GM19455 (cell line): ENCODE data around the gene ZFPM1.

Experiments
- ATAC-seq: cut with Tn5 transposase; IDR thresholded peaks from one replicate; pipeline ENCODE4 v1.9.1; 2021; ENCODE audit not compliant: unreplicated experiment

ZFPM1 gene

DNA sequence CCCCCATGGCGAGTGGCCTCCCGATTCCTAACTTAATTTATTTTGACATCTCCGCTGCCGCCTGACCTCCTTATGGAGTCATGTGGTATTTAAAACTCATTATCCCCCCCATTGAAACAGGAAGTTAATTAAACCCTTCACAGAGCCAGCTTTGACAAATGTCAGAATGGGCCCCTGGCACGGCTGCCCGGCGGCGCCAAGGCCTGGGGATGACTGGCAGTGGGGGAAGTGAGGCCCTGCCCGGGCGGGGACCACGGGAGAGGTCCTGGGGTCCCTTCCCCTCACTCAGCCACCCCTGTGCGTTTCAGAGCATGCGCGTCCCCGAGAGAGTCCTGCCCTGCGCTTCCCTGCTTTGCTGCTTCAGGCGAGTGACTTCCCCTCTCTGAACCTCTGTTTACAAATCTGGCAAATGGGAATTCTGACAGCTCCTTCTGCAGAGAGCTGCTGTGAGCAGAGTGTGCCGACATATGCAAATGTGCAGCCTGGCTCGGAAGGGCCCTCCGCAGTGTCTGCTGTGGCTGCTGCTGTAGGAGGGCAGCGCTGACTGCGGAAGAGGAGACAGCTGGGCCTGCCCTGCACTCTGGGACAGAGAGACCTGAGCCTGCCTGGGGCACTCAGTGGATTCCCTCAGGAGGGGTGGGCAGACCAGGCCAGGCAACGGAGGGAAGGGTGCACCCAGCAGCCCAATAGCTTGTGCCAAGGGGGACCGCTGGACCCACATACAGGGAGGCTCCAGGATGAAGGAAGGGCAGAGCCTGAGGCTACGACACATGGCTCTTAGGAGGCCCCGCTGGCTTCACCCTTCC, 4.4 kb upstream of the ZFPM1 start:
- no peak for ATAC-seq

DNA sequence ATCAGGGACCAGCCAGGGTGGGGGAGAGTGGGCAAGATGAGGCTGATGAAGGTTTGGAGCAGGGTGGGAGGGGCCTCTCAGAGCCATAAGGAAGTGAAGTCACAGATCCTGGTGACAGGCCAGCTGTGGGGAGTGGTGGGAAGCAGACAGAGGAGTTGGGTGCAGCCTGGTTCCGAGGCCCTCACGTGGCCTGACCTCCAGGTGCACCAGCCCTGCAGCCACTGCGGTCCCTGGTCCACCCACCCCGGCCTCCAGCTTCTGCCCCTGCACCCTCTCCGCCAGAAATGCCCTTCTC, 3.9 kb upstream of the ZFPM1 start:
- no peak for ATAC-seq

DNA sequence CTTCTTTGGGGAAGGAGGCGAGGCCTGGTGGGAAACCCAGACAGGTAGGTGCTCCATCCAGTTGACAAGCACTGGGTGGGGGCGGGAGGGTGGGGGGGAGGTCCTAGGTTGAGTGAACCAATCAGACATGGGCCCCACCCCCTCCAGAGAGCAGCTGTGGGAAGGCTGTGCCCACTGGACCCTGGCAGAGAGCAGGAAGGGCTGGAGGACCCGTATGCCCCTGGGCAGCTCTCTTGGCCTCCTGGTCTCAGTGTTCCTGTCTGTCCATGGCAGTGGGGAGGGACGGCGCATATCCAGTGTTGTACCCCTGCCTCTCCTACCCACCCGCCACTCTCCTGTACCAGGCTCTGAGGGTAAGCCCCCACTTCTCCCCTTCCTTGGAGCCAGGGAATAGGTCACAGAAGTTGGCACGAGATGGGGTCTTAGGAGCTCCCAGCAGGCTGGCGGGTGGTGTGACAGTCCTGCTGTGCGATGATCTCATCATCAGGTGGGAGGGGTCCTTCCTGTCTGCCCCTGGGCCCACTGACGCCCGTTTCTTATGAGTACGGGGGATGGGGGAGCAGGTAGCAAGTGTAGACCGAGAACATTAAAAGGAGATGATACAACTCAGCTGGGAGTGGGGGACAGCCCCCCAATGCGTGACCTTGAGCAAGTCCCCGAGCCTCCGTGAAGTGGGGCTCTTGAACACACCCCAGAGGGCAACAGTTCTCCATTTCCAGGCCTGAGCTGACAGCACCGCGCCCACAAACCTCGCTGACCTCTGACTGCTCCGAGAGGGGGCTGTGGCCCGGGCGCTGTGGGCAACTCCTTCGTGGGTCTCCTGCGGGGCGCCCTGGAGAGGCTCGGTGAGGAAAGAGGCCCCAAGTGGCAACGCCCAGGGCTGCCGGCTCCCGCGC, 1.2 kb upstream of the ZFPM1 start:
- no peak for ATAC-seq

DNA sequence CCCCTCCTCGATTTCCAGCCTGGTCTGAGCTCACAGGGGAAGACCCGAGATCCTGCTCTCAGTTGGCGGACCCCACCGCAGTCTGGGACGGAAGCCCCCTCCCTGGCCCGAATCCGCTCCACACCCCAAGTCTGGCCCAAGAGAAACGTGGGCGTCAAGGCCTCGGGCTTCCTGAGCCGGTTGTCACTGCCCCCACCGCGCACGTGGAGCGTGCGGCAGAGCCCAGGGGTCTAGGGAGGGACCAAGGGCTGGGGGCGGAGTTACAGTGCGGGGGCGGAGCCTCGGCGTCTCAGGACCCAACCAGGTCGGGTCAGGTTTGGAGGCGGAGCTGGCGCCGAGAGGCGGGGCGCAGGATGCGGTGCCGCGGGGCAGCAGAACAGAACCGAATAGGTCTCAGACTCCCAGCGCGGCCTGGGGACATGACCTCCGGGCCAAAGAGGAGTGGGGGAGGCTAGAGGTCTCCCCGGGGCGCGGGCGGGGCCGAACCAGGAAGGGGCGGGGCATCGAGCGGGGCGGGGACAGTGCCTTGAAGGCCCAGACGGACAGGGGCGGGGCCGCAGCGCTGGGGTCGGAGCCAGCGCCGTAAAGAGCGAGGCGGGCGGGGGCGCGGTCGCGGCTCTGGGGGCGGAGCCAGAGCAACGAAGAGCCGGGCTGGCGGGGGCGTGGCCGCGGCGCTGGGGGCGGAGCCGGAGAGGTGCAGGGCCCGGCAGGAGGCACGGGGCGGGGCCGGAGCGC, 431 bp upstream of the ZFPM1 start:
- peak; percentile 56 for ATAC-seq

DNA sequence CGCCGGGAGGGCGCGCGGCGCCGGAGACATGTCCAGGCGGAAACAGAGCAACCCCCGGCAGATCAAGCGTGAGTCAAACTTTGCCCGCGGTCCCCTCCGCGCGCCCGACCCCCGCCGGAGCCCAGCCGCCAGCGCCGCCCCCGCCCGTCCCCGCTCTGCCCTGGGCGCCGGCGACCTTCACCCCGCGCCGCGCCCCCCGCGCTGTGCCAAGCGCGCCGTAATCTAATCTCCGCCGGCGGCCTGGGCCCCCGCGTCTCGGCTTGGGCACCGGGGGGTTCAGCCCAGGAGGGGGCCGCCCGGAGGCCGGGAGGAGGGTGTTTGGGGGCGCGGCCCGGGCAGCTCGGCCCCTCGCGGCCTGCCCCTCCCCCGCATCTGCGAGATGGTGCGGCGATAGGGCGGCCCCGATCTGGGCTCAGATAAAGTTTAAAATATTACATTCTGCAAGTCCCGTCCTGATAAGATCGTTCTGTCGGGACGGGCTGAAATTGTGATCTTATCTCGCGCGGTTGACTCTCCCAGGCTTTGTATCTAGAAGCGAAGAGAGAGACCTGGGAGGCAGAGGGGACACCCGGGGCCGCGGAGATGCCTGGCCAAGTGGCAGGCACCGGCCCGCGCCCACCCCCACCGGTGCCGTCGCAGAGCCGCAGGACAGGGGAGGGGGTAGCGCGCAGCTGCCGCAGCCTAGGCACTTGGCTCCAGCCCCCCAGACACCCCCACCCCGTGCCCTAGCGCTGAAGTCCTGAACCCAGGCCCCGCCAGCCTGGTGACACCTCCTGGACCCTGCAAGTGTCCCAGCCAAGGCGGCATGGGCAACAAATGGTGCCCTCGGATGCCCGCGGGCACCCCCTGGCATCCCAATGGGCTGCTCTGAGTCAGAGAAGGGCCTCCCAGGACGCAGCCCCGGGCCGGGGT, 787 bp downstream of the ZFPM1 start:
- no peak for ATAC-seq

DNA sequence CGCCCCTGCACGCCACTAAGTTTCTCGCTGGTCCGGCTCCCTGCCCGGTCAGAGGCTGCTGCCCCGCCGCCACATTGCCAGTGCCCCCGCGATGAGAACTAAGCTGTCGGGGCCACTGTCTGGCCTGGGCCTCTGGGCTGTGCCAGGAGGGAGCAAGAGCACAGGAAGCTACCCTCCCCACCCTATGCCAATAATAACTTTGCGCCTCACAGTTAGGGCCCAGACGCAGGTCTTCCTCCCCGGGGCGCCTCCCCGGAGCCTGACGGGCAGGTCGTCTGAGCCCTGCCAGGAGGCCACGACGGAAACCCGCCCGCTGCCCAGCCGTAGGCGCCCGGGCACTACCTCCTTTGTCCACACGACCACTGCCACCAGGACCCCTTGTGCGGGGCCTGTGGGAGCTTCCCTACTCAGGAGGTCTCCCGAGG, 1.5 kb downstream of the ZFPM1 start:
- no peak for ATAC-seq

DNA sequence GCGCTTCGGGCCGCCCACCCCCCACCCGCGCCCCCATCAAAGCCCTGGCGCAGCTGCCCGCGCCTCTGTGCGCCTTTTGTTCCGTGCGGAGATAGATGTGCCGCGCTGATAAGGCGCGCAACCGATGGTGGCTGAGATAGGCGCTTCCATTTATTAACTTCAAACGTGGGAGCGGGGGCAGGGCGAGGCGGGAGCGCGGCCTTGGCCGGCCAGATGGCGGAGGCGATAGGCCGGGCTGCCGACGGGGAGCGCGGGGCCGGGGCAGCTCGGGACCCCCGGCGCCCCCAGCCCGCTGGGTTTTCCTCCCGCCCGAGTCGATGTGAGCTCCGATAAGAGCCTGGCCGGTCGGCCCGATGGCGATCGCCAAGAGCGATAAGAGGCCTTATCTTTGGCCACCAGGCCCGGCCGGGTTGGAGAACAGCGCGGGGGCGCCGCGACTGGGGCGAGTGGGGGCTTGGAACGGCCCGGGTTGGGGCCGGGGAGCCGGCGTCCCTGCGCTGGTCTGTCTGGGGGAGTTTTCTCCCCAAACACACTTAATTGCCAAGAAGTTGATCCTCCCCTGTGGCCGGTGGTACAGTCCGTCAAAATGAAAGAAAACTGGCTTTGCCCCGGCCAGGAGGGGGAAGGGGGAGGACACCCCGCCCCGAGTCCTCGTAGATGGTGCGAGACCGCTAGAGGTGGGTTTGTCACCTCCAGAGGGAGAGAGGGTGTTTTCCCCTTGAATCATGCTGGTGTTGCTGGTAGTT, 2.7 kb downstream of the ZFPM1 start:
- no peak for ATAC-seq

DNA sequence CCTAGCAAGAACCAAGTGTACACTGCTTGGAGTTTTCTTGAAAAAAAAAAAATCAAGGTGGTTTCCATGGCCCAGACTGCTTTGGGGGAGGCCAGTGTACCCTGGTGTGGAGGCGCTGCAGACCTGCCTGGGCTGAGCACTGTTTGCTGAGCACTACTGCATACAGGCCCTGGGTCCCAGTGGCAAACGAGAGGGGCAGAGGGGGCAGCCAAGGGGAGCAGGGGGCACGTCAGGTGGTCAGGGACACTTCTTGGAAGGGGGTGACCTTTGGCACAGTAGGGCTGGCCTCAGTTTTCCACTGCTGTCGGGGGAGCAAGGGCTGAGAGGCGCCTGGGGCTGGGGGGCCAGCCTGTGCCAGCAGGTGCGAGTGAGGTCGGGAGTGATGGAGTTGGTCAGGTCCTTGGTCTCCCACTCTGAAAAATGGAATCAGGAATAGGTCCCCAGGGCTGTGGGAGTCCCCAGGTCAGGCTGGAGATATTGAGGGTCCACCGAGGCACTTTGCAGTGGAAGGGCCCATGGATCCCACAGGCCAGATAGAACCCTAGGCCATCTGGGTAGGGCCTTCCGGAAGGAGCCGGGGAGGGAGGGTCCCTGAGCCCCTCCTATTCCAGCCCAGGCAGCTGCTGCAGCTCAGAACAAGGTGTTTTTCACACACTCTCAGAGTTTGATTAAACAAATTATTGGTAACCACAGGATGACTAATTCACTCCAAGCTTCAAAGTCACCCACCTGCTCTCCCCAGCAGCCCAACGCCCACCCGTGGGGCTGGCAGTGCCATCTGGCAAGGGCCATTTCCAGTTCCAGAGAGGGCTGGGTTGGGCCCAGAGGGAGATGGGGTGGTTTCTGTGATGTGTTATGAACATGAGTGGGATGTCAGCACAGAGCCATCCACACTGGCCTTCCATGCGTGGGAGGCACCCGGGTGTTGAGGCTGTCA, 3.5 kb downstream of the ZFPM1 start:
- no peak for ATAC-seq

DNA sequence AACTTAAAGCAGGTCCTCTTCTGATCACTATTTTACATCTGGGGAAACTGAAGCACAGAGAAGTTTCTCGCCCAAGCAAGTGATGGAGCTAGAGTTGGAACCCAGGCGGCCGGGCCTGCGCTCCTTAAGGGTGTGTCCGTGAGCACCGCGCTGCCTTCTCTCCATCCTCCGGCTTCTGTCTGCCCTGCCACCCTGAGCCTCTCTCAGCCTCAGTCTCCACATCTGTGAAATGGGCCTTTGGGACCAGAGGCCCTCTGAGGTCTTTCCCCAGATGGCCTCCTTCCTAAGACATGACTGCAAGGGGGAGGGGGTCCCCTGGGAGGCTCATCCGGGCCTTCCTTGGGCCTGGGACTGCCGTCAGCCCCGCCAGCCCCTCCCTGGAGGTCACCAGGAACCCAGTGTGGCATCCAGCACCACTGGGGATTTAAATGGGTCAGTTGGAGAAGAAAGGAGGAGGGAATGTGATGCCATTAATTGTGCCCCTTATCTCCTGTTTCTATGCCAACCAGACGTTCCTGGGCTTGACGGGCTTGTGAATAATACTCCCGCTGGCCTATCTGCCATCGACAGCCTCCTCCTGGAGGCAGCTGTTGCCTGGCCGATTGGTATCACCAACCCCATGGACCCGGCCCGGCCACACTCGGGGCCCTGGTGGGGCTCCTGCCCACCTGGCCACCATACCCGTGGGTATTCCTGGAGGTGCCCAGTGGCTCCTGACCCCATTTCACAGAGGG, 5.1 kb downstream of the ZFPM1 start:
- ATAC-seq, result no peak

DNA sequence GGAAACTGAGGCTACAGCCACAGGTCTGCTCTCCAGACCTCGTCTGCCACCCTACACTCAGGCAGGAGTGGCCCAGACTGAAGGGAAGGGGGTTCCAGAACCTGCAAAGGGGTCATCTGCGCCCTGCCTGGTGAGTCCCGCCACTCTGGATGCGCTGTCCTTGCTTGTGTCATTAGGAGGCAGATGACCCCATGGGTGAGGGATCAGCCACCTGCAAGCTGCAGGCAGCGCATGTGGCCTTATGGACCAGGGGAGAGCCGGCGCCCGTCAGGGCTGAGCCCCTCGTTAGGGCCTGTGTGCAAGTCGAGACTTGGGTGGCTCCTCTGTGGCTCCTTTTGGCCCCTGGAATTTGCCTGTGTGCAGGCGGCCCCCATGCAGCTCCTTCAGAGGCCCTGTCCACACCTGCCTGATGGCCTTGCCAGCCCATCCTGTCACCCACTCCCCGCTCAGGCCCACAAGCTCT, 5.7 kb downstream of the ZFPM1 start:
- no peak for ATAC-seq

DNA sequence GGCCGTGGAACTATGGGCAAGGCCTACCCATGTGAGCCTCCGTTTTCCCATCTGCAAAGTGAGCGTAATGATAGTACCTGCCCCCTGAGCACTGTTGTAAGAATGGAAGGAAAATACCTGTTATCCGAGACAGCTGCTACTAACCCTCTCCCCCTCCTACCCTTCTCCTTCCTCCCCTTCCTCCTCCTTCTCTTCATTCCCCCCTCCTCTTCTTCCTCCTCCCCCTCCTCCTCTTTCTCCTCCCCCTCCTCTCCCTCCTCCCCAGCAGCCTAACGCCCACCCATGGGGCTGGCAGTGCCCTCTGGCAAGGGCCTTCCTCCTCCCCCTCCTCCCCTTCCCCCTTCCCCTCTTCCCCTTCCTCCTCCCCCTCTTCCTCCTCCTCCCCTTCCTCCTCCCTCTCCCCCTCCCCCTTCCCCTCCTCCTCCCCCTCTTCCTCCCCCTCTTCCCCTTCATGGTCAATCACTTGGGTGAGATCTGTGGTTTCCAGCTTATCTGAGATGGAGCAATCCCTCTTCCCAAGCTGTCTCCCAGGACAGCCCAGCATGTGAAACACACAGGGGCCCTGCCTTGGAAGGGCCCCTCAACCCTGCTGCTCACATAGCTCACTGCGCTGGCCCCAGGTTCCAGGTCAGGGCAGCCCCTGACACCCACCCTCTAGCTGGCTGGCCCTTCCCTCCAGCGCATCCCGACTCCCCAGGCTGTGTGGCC, 6.4 kb downstream of the ZFPM1 start:
- no peak for ATAC-seq

DNA sequence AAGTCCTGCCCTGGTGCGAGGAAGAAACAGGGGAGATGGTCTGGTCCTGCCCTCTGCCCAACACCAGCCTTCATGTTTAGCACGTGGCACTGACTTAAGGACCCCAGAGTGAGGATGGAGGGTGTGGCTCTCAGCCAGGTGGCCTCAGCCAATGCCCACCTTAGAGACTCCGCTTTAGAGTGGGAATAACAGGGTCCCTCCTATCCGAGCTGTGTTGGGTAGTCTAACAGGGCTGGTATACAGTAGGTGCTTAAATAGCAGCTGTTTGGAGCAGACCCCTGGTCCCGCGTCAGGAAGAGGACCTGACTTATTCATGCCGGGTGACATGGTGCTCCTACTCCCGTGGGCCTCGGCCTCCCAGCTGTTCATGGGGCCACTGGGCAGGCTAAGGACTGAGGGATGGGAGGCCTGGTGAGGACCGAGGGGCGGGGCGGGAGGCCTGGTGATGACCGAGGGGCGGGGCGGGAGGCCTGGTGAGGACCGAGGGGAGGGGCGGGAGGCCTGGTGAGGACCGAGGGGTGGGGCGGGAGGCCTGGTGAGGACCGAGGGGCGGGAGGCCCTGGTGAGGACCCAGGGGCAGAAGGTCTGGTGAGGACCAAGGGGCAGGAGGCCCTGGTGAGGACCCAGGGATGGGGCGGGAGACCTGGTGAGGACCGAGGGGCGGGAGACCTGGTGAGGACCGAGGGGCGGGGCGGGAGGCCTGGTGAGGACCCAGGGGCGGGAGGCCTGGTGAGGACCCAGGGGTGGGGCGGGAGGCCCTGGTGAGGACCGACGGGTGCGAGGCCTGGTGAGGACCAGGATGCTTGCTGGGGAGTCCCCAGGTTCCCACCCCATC, 7.6 kb downstream of the ZFPM1 start:
- no peak for ATAC-seq

DNA sequence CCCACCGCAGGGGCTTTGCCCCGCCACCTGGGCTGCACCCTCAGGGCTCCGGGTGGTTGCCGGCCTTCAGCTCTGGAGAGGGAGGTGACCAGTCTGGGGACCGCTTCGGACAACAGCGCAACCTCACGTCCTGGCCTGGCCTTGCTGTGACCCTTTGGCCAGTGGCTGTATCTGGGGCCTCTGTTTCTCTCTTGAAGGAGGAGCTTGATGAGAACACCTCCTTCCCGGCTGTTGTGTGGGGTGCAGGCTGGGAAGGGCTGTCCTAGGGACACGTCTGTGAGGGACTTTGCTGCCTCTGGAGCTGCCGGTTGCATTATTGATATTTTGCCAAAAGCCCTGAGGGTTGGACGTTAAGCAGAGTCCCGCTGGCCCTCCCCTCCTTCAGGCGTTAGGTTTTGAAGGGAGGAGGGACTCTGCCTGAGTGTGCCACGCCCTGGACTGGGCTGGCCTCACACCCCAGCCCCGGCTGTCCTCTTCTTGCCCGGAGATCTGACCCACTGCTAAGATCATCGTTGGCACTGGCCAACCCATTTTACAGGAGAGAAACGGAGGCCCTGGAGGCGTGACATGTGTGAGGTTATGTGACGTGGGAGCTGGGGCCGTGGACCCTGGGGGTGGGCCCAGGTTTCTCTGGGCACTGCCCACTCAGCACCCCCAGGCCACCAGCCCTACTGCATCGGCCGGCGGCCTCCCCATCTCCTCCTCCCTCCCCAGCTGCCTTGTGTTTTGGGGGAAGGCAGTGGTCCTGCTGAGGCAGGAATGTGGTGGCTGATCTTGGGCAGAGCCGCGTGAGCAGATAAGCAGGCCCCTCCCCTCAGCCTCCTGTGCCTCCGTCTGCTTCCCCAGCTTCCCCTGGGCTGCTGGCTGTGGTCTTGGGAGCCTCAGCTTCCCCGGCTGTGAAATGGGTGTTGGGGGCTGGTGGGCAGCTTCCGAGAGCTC, 8.5 kb downstream of the ZFPM1 start:
- ATAC-seq, result no peak

DNA sequence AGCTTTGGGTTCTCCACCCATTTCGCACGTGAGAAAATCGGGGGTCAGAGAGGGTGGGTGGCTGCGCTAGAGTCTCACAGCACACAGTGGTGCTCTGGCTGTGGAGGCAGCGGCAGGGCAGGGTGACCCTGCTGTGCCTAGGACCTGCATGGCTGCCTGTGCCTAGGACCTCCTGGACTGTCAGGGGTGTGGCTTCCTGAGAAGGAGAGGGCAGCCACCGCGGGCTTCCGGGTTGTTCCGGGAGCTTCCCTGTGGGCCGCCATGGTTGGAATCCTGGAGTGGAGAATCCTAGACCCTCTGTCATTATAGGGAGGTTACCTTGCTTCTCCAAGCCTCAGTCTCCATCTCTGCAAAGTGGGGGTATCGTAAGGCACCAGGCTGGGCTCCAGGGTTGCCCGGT, 9.3 kb downstream of the ZFPM1 start:
- ATAC-seq, result no peak

DNA sequence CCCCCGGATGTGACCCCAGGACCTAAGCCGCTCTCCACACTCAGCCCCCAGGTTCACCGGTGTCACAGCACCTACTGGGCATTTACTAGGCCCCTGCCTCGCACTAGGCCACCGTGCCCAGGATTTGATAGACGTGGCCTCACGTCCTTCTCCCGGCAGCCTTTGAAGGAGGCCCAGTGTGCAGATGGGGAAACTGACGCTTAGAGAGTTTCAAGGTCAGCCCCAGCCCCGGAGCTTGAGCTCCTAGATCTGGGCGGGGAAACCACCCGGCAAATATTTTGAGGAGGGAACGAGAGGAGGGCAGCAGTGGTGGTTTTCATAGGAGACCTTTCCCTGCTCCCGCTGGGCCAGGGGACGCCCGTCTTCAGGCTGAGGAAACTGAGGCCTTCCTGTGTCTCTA, 10.3 kb downstream of the ZFPM1 start:
- no peak for ATAC-seq
